Measurements from ENCODE around the gene UBR4.

GRCh38 chr1:19067182-19067911, 142.7 kb downstream of the UBR4 start:
- no peak for TF ChIP-seq ZBTB33 (IDR thresholded peaks at IDR 0.05; ENCODE audit: extremely low read depth, insufficient replicate concordance, low read length)
- TF ChIP-seq POLR2AphosphoS5 (IDR thresholded peaks at IDR 0.05; ENCODE audit: low read depth, low read length) = no peak
- TF ChIP-seq POLR2A (IDR thresholded peaks at IDR 0.05; ENCODE audit: borderline replicate concordance, extremely low read depth, insufficient read depth, insufficient read length) = no peak
- peak in 1 of 3 experiments; percentile 22; a peak in 1 of 6 replicates for TF ChIP-seq CTCF (IDR thresholded peaks at IDR 0.05 in 2 of 3, conservative IDR thresholded peaks at IDR 0.05 in 1 of 3; ENCODE audit: borderline replicate concordance in 1 of 3, insufficient read depth in 1 of 3, low read depth in 2 of 3, low read length in 2 of 3)
- TF ChIP-seq ZFX (IDR thresholded peaks at IDR 0.05) = no peak
- no peak for TF ChIP-seq ATF3 (IDR thresholded peaks at IDR 0.05)
- TF ChIP-seq CEBPB (IDR thresholded peaks at IDR 0.05; ENCODE audit: low read depth) = no peak
- no peak for TF ChIP-seq REST (IDR thresholded peaks at IDR 0.05; ENCODE audit: low read depth)

Measured in HCT116 (cell line).